ENCODE results near the gene COX4I2. TPM values are rescaled to one million over a fixed set of nuclear protein-coding genes. Genes with fewer than 3 reads are reported as not detected.

Gene COX4I2
- total and polyA plus RNA-seq, 2 of the 8 experiments (the other 6 are each of a cell fraction or from before 2014, with no cell fraction given): 0.26 TPM; not detected in 1

DNA sequence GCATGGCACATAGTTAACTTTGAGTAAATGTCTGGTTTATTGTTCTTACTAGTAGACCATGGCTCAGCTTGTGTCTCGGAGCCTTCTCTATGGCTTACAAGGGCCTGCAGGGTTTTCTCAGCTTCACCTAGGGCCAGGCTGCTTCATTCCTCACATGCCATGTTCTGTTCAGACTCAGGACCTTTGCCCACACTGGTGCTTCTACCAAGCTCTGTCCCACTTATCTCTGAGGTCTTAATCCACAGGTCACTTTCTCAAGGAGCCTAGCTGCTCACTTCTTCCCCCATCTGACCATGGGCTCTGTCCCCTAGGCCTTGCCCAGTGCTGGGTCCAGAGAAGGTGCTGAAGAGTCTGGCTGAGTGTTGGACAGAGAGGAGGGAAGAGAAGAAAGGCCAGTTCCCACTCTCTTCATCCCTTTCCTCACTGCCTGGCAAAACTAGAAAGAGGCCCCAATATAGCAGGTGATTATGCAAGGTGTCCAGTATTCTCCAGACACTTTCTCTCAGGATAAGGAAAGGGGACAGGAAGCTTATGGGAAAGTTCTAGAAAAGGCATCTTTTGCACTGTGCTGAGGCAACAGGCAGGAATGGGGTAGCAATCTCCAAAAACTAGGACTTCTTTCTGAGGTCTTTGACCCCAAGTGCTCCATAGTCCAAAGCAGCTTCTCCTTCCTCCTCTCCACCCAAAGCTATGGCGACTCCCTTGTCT, 40.0 kb downstream of the COX4I2 start:
- H4K20me1 ChIP-seq (replicated peaks in 1 of 2; ENCODE audit: control insufficient read depth in 1 of 2, insufficient read depth in 2 of 2, low read length in 2 of 2): no peaks in the 10 kb centered on the region

More for the DNA sequence above, 40.0 kb downstream of the COX4I2 start:
- no peak overlapping the region for H3K9ac ChIP-seq (replicated peaks in 1 of 4; ENCODE audit: extremely low read depth in 1 of 4, low read depth in 3 of 4, low read length in 3 of 4)
- 0 out of 2 replicates have a peak overlapping the region, but pooled peaks have one; percentile 3 for H3K27ac ChIP-seq (ENCODE audit: low read depth, low read length)
- no peak overlapping the region for H3K4me2 ChIP-seq (ENCODE audit: insufficient read depth in 1 of 2, low read depth in 2 of 2, low read length in 2 of 2)
- H3K18ac ChIP-seq (ENCODE audit: extremely low read depth, low read length): peak overlapping the region; percentile 2; the same call in 1 of the 2 replicates
- H3K79me2 ChIP-seq (ENCODE audit: control insufficient read depth in 1 of 2, insufficient read depth in 2 of 2, low read length in 2 of 2): peaks cover 0 to 8% of the 10 kb centered on the region in 2 experiments; a peak in 1 of 4 replicates
- H3K14ac ChIP-seq (ENCODE audit: insufficient read length): no peak overlapping the region
- no peak overlapping the region for H3K4ac ChIP-seq (replicated peaks; ENCODE audit: insufficient read length, low read depth, low read length)
- H4K5ac ChIP-seq (ENCODE audit: insufficient read length, low read depth, low read length): no peak overlapping the region
- H4K91ac ChIP-seq (replicated peaks; ENCODE audit: insufficient read length, low read length): no peak overlapping the region
- no peak overlapping the region for H2BK15ac ChIP-seq (ENCODE audit: low read length)
- H3K9me3 ChIP-seq (ENCODE audit: insufficient read depth in 2 of 2, low read depth in 1 of 2, low read length in 1 of 2): no peaks in the 10 kb centered on the region
- H4K8ac ChIP-seq (ENCODE audit: extremely low read depth, insufficient read depth, low read length): no peak overlapping the region
- H3K23me2 ChIP-seq (ENCODE audit: low read depth, low read length): no peaks in the 10 kb centered on the region
- peak overlapping the region; percentile 10; the same call in 1 of the 2 replicates for H2BK12ac ChIP-seq (ENCODE audit: low read depth, low read length)
- ChIA-PET CTCF (ENCODE audit: partially characterized antibody) (interaction anchor here (0.6 to 9.3 kb wide), 6 partner anchors 11 to 65 kb away, joined by 3 to 52 read pairs (median 4); no protein-coding TSS in a partner anchor), POLR2A (ENCODE audit: partially characterized antibody) (interaction anchor here (0.8 to 2.3 kb wide), 3 partner anchors 7 to 21 kb away, joined by 3 to 6 read pairs (median 4); no protein-coding TSS in a partner anchor)
- H3K56ac ChIP-seq (replicated peaks; ENCODE audit: insufficient read length, low read depth, low read length): no peak overlapping the region
- DNase-seq (ENCODE audit: low read depth in 1 of 2, low spot score in 2 of 2) (no peak), FAIRE-seq (no peak)
- no peak overlapping the region for H2AFZ ChIP-seq (ENCODE audit: low read length)
- H3K27me3 ChIP-seq (replicated peaks in 1 of 4; ENCODE audit: control insufficient read depth in 3 of 4, extremely low read depth in 1 of 4, insufficient read depth in 3 of 4, low read length in 3 of 4): no peaks in the 10 kb centered on the region
- TF ChIP-seq SP2 (IDR thresholded peaks at IDR 0.05; ENCODE audit: low read length) (no peak), EGR1 (IDR thresholded peaks at IDR 0.05; ENCODE audit: borderline replicate concordance, low read depth, low read length) (no peak), POU5F1 (IDR thresholded peaks at IDR 0.05; ENCODE audit: low read depth, low read length) (no peak), CHD1 (IDR thresholded peaks at IDR 0.05; ENCODE audit: low read depth, low read length) (no peak), SAP30 (IDR thresholded peaks at IDR 0.05; ENCODE audit: insufficient read depth, insufficient replicate concordance, low read length) (no peak), CBX5 (IDR thresholded peaks at IDR 0.05; ENCODE audit: low read depth, low read length) (no peak), BCL11A (IDR thresholded peaks at IDR 0.05; ENCODE audit: low read depth in 2 of 2, low read length in 2 of 2) (no peak), MAFK (IDR thresholded peaks at IDR 0.05; ENCODE audit: low read depth, low read length) (no peak), CTBP2 (IDR thresholded peaks at IDR 0.05; ENCODE audit: borderline replicate concordance, insufficient read depth, insufficient read length, low read length) (no peak), KDM4A (IDR thresholded peaks at IDR 0.05; ENCODE audit: low read depth, low read length, severe bottlenecking) (no peak), FOSL1 (IDR thresholded peaks at IDR 0.05; ENCODE audit: insufficient read depth, low read depth, low read length) (no peak)
- peak overlapping the region; percentile 2; the same call in 1 of the 2 replicates for H2BK5ac ChIP-seq (ENCODE audit: low read depth, low read length)
- WGBS, 2 experiments (ENCODE audit: extremely low coverage in 1 of 2, insufficient coverage in 1 of 2, insufficient read length in 1 of 2, insufficient replicate concordance in 2 of 2, low coverage in 1 of 2, low lambda C conversion rate in 2 of 2, missing lambda C conversion rate in 1 of 2): 85% methylated on average over 2 of the region's 2 CpGs; no CpG with 5 or more reads in 1 of the 2 experiments
- no peak overlapping the region for H3K4me3 ChIP-seq (ENCODE audit: extremely low read depth in 1 of 4, insufficient read depth in 2 of 4, low read depth in 3 of 4, low read length in 4 of 4)
- H2BK20ac ChIP-seq (ENCODE audit: low read length): no peak overlapping the region
- H2AK5ac ChIP-seq (ENCODE audit: low read depth, low read length): no peak overlapping the region
- no peak overlapping the region for H3K23ac ChIP-seq (ENCODE audit: insufficient read length)
- peaks cover 0 to 2% (median 0%) of the 10 kb centered on the region in 4 experiments; a peak in 3 of 8 replicates for H3K36me3 ChIP-seq (ENCODE audit: control insufficient read depth in 2 of 4, insufficient read depth in 4 of 4, low read length in 3 of 4)
- H3K79me1 ChIP-seq (ENCODE audit: low read depth, low read length): peaks cover 5% of the 10 kb centered on the region; the same call in 1 of the 2 replicates
- peaks cover 3 to 7% (median 6%) of the 10 kb centered on the region in 4 experiments; a peak in 6 of 7 replicates for H3K4me1 ChIP-seq (replicated peaks in 1 of 4; ENCODE audit: control insufficient read depth in 3 of 4, insufficient read depth in 4 of 4, low read length in 3 of 4)
- peak overlapping the region; percentile 8 for H2BK120ac ChIP-seq (replicated peaks; ENCODE audit: low read depth, low read length)

Measured in H1 (cell line).